Measurements from ENCODE around the gene TMEM255B.

TMEM255B gene

GRCh38 chr13:113821847-113822246 is 62.8 kb downstream of the TMEM255B start:
- TF ChIP-seq GATA2 (IDR thresholded peaks at IDR 0.05; ENCODE audit: low read depth, low read length) (no peak), GATA3 (IDR thresholded peaks at IDR 0.05; ENCODE audit: low read depth, low read length) (no peak)

DNA sequence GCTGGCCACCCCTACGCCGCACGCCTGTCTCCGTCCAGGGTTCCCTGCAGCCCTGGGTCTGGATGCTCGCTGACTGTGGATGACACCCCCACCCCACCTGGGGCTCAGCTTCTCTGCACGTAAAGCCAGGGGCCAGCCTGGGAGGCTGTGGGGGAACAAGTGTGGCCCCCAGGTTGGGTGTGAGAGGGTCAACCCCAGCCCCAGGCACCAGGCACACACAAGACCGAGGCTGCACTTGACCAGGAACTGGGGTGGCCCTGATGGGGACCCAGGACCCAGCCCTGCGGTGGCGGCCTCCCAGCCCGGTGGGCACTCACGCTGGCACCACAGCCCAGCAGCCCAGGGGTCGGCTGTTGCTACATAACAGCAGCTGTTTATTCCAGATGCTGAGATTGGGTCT is 63.2 kb downstream of the TMEM255B start:
- TF ChIP-seq GATA3 (IDR thresholded peaks at IDR 0.05; ENCODE audit: low read depth, low read length), result no peak
- no peak for TF ChIP-seq GATA2 (IDR thresholded peaks at IDR 0.05; ENCODE audit: low read depth, low read length)

DNA sequence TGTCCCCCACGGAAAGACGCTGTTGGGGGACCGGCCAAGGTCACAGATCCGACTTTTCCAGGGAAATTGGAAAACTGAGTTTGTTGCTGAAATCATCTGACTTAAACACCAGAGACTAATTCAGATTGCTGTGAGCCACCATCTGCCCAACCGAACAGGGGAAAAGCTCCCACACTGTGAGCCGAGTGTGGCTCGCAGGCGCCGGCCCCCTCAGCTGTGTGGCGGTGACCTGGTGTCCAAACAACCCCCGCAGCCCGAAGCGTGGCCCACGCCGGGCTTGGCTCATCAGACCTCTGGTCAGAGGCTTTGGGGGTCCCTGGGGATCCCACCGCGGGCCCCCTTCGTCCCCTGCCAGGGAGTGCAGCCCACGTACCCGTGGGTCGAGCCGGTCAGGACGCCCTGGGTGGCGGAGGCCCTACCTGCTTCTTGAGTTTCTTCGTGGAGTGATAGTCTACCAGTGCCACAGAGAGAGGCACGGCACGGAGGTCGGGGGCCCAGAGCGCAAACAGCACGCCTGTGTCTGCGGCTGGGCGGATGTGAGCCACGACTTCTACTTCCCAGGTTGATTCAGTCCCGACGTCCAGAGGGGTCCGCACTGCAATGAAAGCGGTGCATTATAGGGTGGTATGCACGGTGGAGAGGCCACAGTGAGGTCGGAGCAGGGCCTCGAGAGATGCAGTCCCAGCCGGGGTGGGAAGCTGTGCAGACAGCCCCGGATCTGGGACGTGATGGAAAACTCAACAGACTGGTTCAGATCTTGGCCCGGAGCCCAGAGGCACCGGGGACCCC is 64.1 kb downstream of the TMEM255B start:
- TF ChIP-seq GATA3 (IDR thresholded peaks at IDR 0.05; ENCODE audit: low read depth, low read length), result no peak
- no peak for TF ChIP-seq GATA2 (IDR thresholded peaks at IDR 0.05; ENCODE audit: low read depth, low read length)

GRCh38 chr13:113823771-113824170 is 64.7 kb downstream of the TMEM255B start:
- TF ChIP-seq GATA2 (IDR thresholded peaks at IDR 0.05; ENCODE audit: low read depth, low read length) (no peak), GATA3 (IDR thresholded peaks at IDR 0.05; ENCODE audit: low read depth, low read length) (no peak)

GRCh38 chr13:113825841-113826240 is 66.8 kb downstream of the TMEM255B start:
- TF ChIP-seq GATA3 (IDR thresholded peaks at IDR 0.05; ENCODE audit: low read depth, low read length) (no peak), GATA2 (IDR thresholded peaks at IDR 0.05; ENCODE audit: low read depth, low read length) (no peak)

DNA sequence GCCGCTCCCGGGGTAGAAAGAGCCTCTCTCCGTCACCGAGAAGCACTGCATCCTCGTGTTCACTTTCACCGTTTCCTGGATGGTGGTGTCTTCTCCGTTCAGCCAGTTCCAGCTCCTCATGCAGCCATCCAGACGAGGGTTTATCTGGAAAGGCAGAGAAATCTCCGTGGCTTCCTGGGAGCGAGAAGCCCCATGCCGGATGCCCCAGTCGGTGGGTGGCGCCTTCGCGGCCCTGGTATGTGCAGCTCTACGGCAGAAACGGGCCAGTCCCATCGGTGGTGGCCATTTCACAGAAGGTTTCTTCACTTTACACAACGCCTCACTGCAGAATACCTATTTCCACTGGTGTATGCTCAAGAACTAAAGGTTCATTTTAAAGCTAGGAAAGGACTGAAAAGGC is 68.0 kb downstream of the TMEM255B start:
- no peak for TF ChIP-seq GATA3 (IDR thresholded peaks at IDR 0.05; ENCODE audit: low read depth, low read length)
- TF ChIP-seq GATA2 (IDR thresholded peaks at IDR 0.05; ENCODE audit: low read depth, low read length), result no peak

DNA sequence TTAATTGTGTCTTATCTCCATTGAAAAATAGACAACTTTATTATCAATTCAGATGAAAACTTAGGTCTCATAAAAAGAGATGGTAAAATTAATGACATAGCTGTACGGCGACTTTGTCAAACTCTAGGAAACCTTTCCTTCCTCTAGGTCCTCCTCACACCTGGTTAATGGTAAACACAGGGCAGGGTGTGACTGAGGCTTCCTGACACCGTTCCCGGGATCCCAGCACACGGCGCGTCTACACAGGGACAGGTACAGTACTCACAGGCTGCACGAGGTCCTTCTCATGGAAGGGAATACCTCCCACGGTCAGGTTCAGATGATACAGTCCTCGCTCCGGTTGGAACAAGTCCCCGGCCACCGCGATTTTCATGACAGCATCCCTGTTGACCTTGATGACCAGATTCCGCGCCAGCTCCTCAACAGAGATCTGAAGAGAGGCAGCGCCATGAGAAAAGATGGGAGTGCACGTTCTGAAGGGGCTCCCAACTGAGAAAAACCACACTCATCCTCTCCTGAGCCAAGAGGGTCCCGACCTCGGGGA is 69.3 kb downstream of the TMEM255B start:
- TF ChIP-seq GATA3 (IDR thresholded peaks at IDR 0.05; ENCODE audit: low read depth, low read length) (no peak), GATA2 (IDR thresholded peaks at IDR 0.05; ENCODE audit: low read depth, low read length) (no peak)

DNA sequence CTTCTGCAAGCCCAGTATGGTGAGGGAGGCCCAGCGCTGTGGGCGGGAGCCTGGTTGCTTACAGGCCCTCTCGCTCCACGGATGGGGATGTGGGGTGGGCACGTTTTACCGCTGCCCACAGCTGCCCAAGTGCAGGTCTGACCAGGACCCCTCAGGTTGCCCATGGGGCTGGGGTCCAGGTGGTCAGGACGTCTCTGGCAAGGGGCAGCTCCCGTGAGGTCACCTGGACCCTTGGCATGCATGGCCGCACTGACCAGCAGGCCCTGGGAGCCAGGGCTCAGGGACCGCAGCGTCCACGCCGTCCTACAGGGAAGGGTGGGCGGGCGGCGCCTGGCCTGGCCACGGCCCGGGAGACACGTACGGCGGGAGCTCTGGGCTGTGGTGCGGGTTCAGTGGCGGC is 72.0 kb downstream of the TMEM255B start:
- TF ChIP-seq GATA2 (IDR thresholded peaks at IDR 0.05; ENCODE audit: low read depth, low read length), result no peak
- no peak for TF ChIP-seq GATA3 (IDR thresholded peaks at IDR 0.05; ENCODE audit: low read depth, low read length)

DNA sequence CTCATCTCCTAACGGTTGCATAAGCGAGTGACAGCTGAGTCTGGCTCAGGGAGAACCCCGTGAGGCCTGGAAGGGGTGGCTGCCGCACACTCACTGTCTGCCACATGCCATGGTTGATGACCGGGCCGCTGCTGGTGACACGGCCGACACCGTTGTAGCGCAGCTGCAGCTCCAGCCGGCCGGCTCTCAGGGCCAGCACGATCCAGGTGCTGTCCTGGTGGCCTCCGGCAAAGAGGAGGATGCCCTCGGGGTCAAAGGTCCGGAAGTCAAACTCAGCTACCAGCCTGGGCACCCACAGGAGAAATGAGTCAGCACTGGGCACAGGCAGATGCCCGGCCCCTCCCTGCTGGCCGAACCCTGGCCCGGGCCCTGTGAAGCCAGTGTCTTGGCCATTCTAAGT is 73.2 kb downstream of the TMEM255B start:
- TF ChIP-seq GATA3 (IDR thresholded peaks at IDR 0.05; ENCODE audit: low read depth, low read length), result no peak
- no peak for TF ChIP-seq GATA2 (IDR thresholded peaks at IDR 0.05; ENCODE audit: low read depth, low read length)

GRCh38 chr13:113832631-113833030 is 73.6 kb downstream of the TMEM255B start:
- TF ChIP-seq GATA3 (IDR thresholded peaks at IDR 0.05; ENCODE audit: low read depth, low read length) (no peak), GATA2 (IDR thresholded peaks at IDR 0.05; ENCODE audit: low read depth, low read length) (no peak)

DNA sequence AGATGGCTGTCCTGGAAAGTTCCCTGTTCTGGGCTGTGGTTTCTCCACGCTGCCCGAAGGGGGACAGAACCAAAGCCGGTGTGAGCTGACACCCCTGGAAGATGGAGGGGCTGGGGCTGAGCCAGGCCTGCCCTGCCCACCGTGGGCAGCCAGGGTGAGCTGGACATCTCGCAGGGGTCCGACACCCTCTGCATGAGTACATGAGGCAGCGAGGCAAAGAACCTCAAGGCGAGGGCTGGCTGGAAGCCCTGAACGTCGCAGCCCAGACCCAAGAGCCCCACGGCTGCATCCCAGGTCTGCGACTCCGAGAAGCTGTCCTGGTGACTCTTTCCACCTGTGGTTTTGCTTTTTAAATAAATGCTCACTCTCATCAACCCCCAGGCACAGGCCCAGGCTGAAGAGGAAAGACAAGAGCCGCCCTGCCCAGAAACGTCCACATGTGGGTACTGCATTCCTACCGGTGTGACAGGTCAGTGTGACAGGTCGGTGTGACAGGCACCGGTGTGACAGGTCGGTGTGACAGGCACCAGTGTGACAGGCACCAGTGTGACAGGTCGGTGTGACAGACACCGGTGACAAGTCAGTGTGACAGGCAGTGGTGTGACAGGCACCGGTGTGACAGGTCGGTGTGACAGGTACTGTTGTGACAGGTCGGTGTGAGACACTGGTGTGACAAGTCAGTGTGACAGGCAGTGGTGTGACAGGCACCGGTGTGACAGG is 74.2 kb downstream of the TMEM255B start:
- TF ChIP-seq GATA3 (IDR thresholded peaks at IDR 0.05; ENCODE audit: low read depth, low read length) (no peak), GATA2 (IDR thresholded peaks at IDR 0.05; ENCODE audit: low read depth, low read length) (no peak)

GRCh38 chr13:113834496-113835200 is 75.6 kb downstream of the TMEM255B start:
- TF ChIP-seq GATA2 (IDR thresholded peaks at IDR 0.05; ENCODE audit: low read depth, low read length) (no peak), GATA3 (IDR thresholded peaks at IDR 0.05; ENCODE audit: low read depth, low read length) (no peak)

GRCh38 chr13:113835461-113836270 is 76.6 kb downstream of the TMEM255B start:
- no peak for TF ChIP-seq GATA3 (IDR thresholded peaks at IDR 0.05; ENCODE audit: low read depth, low read length)
- TF ChIP-seq GATA2 (IDR thresholded peaks at IDR 0.05; ENCODE audit: low read depth, low read length), result no peak
